BLaER1 (cell line): ENCODE results near the gene KRT72.
A peak's percentile ranks its signal among the peaks of the same experiment; 100 is the strongest.

Experiments
- H3K27ac ChIP-seq: shearing (Covaris generic); formaldehyde crosslinking; 2 replicates; pipeline ENCODE4 v1.8.1; 2022
- H3K27me3 ChIP-seq: shearing (Covaris generic); formaldehyde crosslinking; 2 replicates; pipeline ENCODE4 v1.8.1; 2022
- H3K36me3 ChIP-seq: shearing (Covaris generic); formaldehyde crosslinking; 2 replicates; pipeline ENCODE4 v1.8.1; 2022
- H3K4me1 ChIP-seq: shearing (Covaris generic); formaldehyde crosslinking; 2 replicates; pipeline ENCODE4 v1.8.1; 2022
- H3K4me2 ChIP-seq: shearing (Covaris generic); formaldehyde crosslinking; 2 replicates; pipeline ENCODE4 v1.8.1; 2022
- H3K4me3 ChIP-seq: shearing (Covaris generic); formaldehyde crosslinking; 2 replicates; pipeline ENCODE4 v1.8.1; 2022
- H3K9ac ChIP-seq: shearing (Covaris generic); formaldehyde crosslinking; 2 replicates; pipeline ENCODE4 v1.8.1; 2022
- H3K9me3 ChIP-seq: shearing (Covaris generic); formaldehyde crosslinking; 2 replicates; pipeline ENCODE4 v1.8.1; 2022
- H4K20me1 ChIP-seq: shearing (Covaris generic); formaldehyde crosslinking; 2 replicates; pipeline ENCODE4 v1.8.1; 2022
- Cebpa-rat ChIP-seq: shearing (Covaris generic); IDR thresholded peaks from 2 replicates; pipeline ENCODE4 v1.8.1; 2022

KRT72 gene

GRCh38 chr12:52582486-52582885 is 18.8 kb downstream of the KRT72 start:
- no peaks in the 10 kb centered on the region for H3K36me3 ChIP-seq
- H3K9me3 ChIP-seq: no peaks in the 10 kb centered on the region
- no peak overlapping the region for H3K4me3 ChIP-seq
- TF ChIP-seq Cebpa-rat: no peak
- H3K4me2 ChIP-seq: no peak overlapping the region
- no peak overlapping the region for H3K9ac ChIP-seq
- H3K27me3 ChIP-seq: no peaks in the 10 kb centered on the region
- peaks cover 12% of the 10 kb centered on the region for H3K4me1 ChIP-seq
- no peaks in the 10 kb centered on the region for H4K20me1 ChIP-seq
- no peak overlapping the region for H3K27ac ChIP-seq

- Histone ChIP-seq H3K27ac (no peak overlapping the region), H3K4me3 (no peak overlapping the region), H3K36me3 (no peaks in the 10 kb centered on the region), H3K4me2 (no peak overlapping the region), H3K9me3 (no peaks in the 10 kb centered on the region), H3K9ac (no peak overlapping the region), H3K4me1 (peaks cover 12% of the 10 kb centered on the region), H3K27me3 (no peaks in the 10 kb centered on the region), H4K20me1 (no peaks in the 10 kb centered on the region)
- no peak for TF ChIP-seq Cebpa-rat
Observed at GRCh38 chr12:52581481-52581880, 19.8 kb downstream of the KRT72 start.

GRCh38 chr12:52581066-52581465 is 20.2 kb downstream of the KRT72 start:
- Histone ChIP-seq H3K27me3 (no peaks in the 10 kb centered on the region), H4K20me1 (no peaks in the 10 kb centered on the region)
- no peak for TF ChIP-seq Cebpa-rat

GRCh38 chr12:52580496-52580895 is 20.8 kb downstream of the KRT72 start:
- Histone ChIP-seq H3K27me3 (no peaks in the 10 kb centered on the region), H3K4me3 (no peak overlapping the region), H3K36me3 (no peaks in the 10 kb centered on the region), H3K9ac (no peak overlapping the region), H3K4me1 (peaks cover 15% of the 10 kb centered on the region), H3K27ac (no peak overlapping the region), H3K9me3 (no peaks in the 10 kb centered on the region), H3K4me2 (peak overlapping the region; percentile 30; the same call in 1 of the 2 replicates), H4K20me1 (no peaks in the 10 kb centered on the region)
- no peak for TF ChIP-seq Cebpa-rat

More at GRCh38 chr12:52581066-52581465, 20.2 kb downstream of the KRT72 start:
- Histone ChIP-seq H3K4me1 (peaks cover 12% of the 10 kb centered on the region), H3K9ac (no peak overlapping the region), H3K36me3 (no peaks in the 10 kb centered on the region), H3K27ac (no peak overlapping the region), H3K9me3 (no peaks in the 10 kb centered on the region), H3K4me3 (no peak overlapping the region), H3K4me2 (no peak overlapping the region)

- Histone ChIP-seq H3K4me1 (peaks cover 22% of the 10 kb centered on the region), H3K4me2 (peak overlapping the region; percentile 30; the same call in 1 of the 2 replicates), H3K9ac (no peak overlapping the region), H3K27ac (no peak overlapping the region), H3K36me3 (no peaks in the 10 kb centered on the region), H3K27me3 (no peaks in the 10 kb centered on the region), H3K4me3 (no peak overlapping the region), H3K9me3 (no peaks in the 10 kb centered on the region), H4K20me1 (no peaks in the 10 kb centered on the region)
- TF ChIP-seq Cebpa-rat: no peak
Observed at GRCh38 chr12:52579468-52580465, 21.5 kb downstream of the KRT72 start.

- Histone ChIP-seq H3K9ac (no peak overlapping the region), H4K20me1 (no peaks in the 10 kb centered on the region), H3K4me3 (no peak overlapping the region), H3K27me3 (no peaks in the 10 kb centered on the region), H3K9me3 (no peaks in the 10 kb centered on the region), H3K4me2 (no peak overlapping the region), H3K27ac (no peak overlapping the region), H3K4me1 (peaks cover 26% of the 10 kb centered on the region), H3K36me3 (no peaks in the 10 kb centered on the region)
- no peak for TF ChIP-seq Cebpa-rat
Observed at GRCh38 chr12:52578469-52578868, 22.8 kb downstream of the KRT72 start.

GRCh38 chr12:52577316-52577715 is 23.9 kb downstream of the KRT72 start:
- no peaks in the 10 kb centered on the region for H3K27me3 ChIP-seq
- no peak overlapping the region for H3K27ac ChIP-seq
- peaks cover 23% of the 10 kb centered on the region for H3K4me1 ChIP-seq
- H3K4me2 ChIP-seq: no peak overlapping the region
- no peaks in the 10 kb centered on the region for H3K36me3 ChIP-seq
- no peak overlapping the region for H3K4me3 ChIP-seq
- TF ChIP-seq Cebpa-rat: no peak
- no peak overlapping the region for H3K9ac ChIP-seq
- H3K9me3 ChIP-seq: no peaks in the 10 kb centered on the region
- H4K20me1 ChIP-seq: no peaks in the 10 kb centered on the region

- H3K9ac ChIP-seq: no peak overlapping the region
- no peaks in the 10 kb centered on the region for H3K36me3 ChIP-seq
- H3K27me3 ChIP-seq: no peaks in the 10 kb centered on the region
- TF ChIP-seq Cebpa-rat: no peak
- H3K4me1 ChIP-seq: peaks cover 23% of the 10 kb centered on the region
- H3K9me3 ChIP-seq: no peaks in the 10 kb centered on the region
- no peaks in the 10 kb centered on the region for H4K20me1 ChIP-seq
- no peak overlapping the region for H3K4me2 ChIP-seq
- no peak overlapping the region for H3K27ac ChIP-seq
- H3K4me3 ChIP-seq: no peak overlapping the region
Observed at GRCh38 chr12:52575948-52576347, 25.3 kb downstream of the KRT72 start.

GRCh38 chr12:52575256-52575655 is 26.0 kb downstream of the KRT72 start:
- H3K9me3 ChIP-seq: no peaks in the 10 kb centered on the region
- peak overlapping the region; percentile 74 for H3K4me2 ChIP-seq
- no peaks in the 10 kb centered on the region for H3K36me3 ChIP-seq
- TF ChIP-seq Cebpa-rat: no peak
- H3K4me1 ChIP-seq: peaks cover 18% of the 10 kb centered on the region
- H4K20me1 ChIP-seq: no peaks in the 10 kb centered on the region
- H3K27me3 ChIP-seq: no peaks in the 10 kb centered on the region
- H3K4me3 ChIP-seq: no peak overlapping the region
- H3K9ac ChIP-seq: no peak overlapping the region
- H3K27ac ChIP-seq: peak overlapping the region; percentile 51; the same call in 1 of the 2 replicates

- H3K9ac ChIP-seq: no peak within 1 kb of the TSS
- no peaks in the 10 kb centered on the region for H4K20me1 ChIP-seq
- H3K9me3 ChIP-seq: no peaks in the 10 kb centered on the region
- no peak within 1 kb of the TSS for H3K4me3 ChIP-seq
- peak within 1 kb of the TSS; percentile 74 for H3K4me2 ChIP-seq
- H3K36me3 ChIP-seq: no peaks in the 10 kb centered on the region
- H3K27ac ChIP-seq: no peak within 1 kb of the TSS
- H3K4me1 ChIP-seq: peaks cover 14% of the 10 kb centered on the region
- TF ChIP-seq Cebpa-rat: no peak
- H3K27me3 ChIP-seq: no peaks in the 10 kb centered on the region
Observed at GRCh38 chr12:52573743-52574142, 27.5 kb downstream of the KRT72 start, which contains the start of gene KRT74. Gene KRT74, minus strand, starts transcription at chr12:52573843. Its CDS starts 66 bp downstream, at chr12:52573777.
